Activated naive CD8-positive, alpha-beta T cell treated with anti-CD3 and anti-CD28 coated beads, Interleukin-2, amount 50 U/mL, for 24 hours (primary cell): ENCODE measurements around the gene UNC13B.

Experiments used
- ATAC-seq: fragments of 150-1000 bp; cut with Tn5 transposase; one replicate; pipeline ENCODE4 v1.10.0; 2021
- DNase-seq: peaks from one replicate; pipeline ENCODE4 v3.0.0; 2021
- H3K27ac Mint-ChIP-seq: one replicate; pipeline ENCODE4 v1.8.0; 2021; ENCODE audit warnings: mild to moderate bottlenecking, mixed read lengths
- H3K27me3 Mint-ChIP-seq: one replicate; pipeline ENCODE4 v1.8.0; 2021; ENCODE audit warnings: mixed read lengths
- H3K36me3 Mint-ChIP-seq: one replicate; pipeline ENCODE4 v1.8.0; 2021; ENCODE audit warnings: low read depth, mixed read lengths
- H3K4me1 Mint-ChIP-seq: one replicate; pipeline ENCODE4 v1.8.0; 2021; ENCODE audit warnings: mixed read lengths
- H3K4me3 Mint-ChIP-seq: one replicate; pipeline ENCODE4 v1.8.0; 2021; ENCODE audit warnings: mild to moderate bottlenecking, moderate library complexity, mixed read lengths
- H3K9me3 Mint-ChIP-seq: one replicate; pipeline ENCODE4 v1.8.0; 2021; ENCODE audit warnings: mixed read lengths

Gene UNC13B

GRCh38 chr9:35446012-35446411 lies 284.2 kb downstream of the UNC13B start:
- Mint-ChIP-seq H3K27me3 (peaks cover 23% of the 10 kb centered on the region), H3K4me3 (no peak overlapping the region), H3K27ac (no peak overlapping the region), H3K36me3 (no peaks in the 10 kb centered on the region), H3K9me3 (no peaks in the 10 kb centered on the region), H3K4me1 (no peaks in the 10 kb centered on the region)
- DNase-seq, result no peak
- ATAC-seq, result no peak

GRCh38 chr9:35448496-35448895 lies 286.7 kb downstream of the UNC13B start:
- Mint-ChIP-seq H3K9me3 (no peaks in the 10 kb centered on the region), H3K36me3 (no peaks in the 10 kb centered on the region), H3K27me3 (peaks cover 33% of the 10 kb centered on the region), H3K4me1 (no peaks in the 10 kb centered on the region), H3K4me3 (no peak overlapping the region), H3K27ac (no peak overlapping the region)
- ATAC-seq, result no peak
- DNase-seq, result no peak

GRCh38 chr9:35452481-35452880 lies 290.7 kb downstream of the UNC13B start:
- no peaks in the 10 kb centered on the region for H3K36me3 Mint-ChIP-seq
- peaks cover 25% of the 10 kb centered on the region for H3K27me3 Mint-ChIP-seq
- DNase-seq (no peak), ATAC-seq (no peak)
- no peaks in the 10 kb centered on the region for H3K4me1 Mint-ChIP-seq
- H3K4me3 Mint-ChIP-seq, result no peak overlapping the region
- H3K27ac Mint-ChIP-seq, result no peak overlapping the region
- H3K9me3 Mint-ChIP-seq, result peaks cover 6% of the 10 kb centered on the region

- no peak for ATAC-seq
- H3K27me3 Mint-ChIP-seq, result peaks cover 22% of the 10 kb centered on the region
Observed at GRCh38 chr9:35453786-35454185, 292.0 kb downstream of the UNC13B start.

More at GRCh38 chr9:35453786-35454185, 292.0 kb downstream of the UNC13B start:
- Mint-ChIP-seq H3K27ac (no peak overlapping the region), H3K36me3 (no peaks in the 10 kb centered on the region), H3K4me3 (no peak overlapping the region), H3K9me3 (peaks cover 6% of the 10 kb centered on the region), H3K4me1 (no peaks in the 10 kb centered on the region)
- DNase-seq, result no peak
